IMR-90 (cell line): ENCODE measurements around the gene ZNF546. TPM values are rescaled to one million over a fixed set of nuclear protein-coding genes. Genes with fewer than 3 reads are reported as not detected.

Source experiments
- ATAC-seq: fragments of 200-7000 bp; cut with Tn5 transposase; 2 replicates; pipeline ENCODE4 v1.9.1; 2020; ENCODE audit warnings: low read depth, mild to moderate bottlenecking, moderate library complexity
- BruUV-seq: library from RNA; stranded (reverse); fragments of 400-500 nt; replicated peaks from 2 replicates; lab custom pipeline; 2021; lab: Mats Ljungman, UMichigan
- CTCF ChIA-PET: fragments of 300-600 bp; formaldehyde crosslinking; extraction: SDS; loops from one replicate; lab custom pipeline; 2021; ENCODE audit warnings: antibody characterized with exemption; lab: Yijun Ruan, JAX
- POLR2A ChIA-PET: fragments of 300-600 bp; sonication (Branson Sonifier 250); formaldehyde crosslinking; loops from one replicate; lab custom pipeline; 2022; ENCODE audit warnings: antibody characterized with exemption; ENCODE audit not compliant: unreplicated experiment; lab: Charles Lee
- DNase-seq: peaks from one replicate; pipeline ENCODE4 v3.0.0; 2013
- H2AFZ ChIP-seq: replicated peaks from 2 replicates; pipeline ENCODE3; 2013; ENCODE audit warnings: low read length, mild to moderate bottlenecking; ENCODE audit not compliant: poor library complexity
- H2AK5ac ChIP-seq: 2 replicates; pipeline ENCODE4 v1.6.1; 2013; ENCODE audit warnings: low read depth, low read length, inconsistent platforms
- H2AK9ac ChIP-seq: replicated peaks from 2 replicates; pipeline ENCODE3; 2013; ENCODE audit warnings: mild to moderate bottlenecking, low read depth, low read length, moderate library complexity; ENCODE audit not compliant: poor library complexity
- H2BK120ac ChIP-seq: 2 replicates; pipeline ENCODE4 v1.6.1; 2013; ENCODE audit warnings: low read depth, low read length, inconsistent platforms
- H2BK15ac ChIP-seq: 3 replicates; pipeline ENCODE4 v1.6.1; 2013; ENCODE audit warnings: low read depth, low read length, inconsistent platforms
- H2BK20ac ChIP-seq: 2 replicates; pipeline ENCODE4 v1.6.1; 2013; ENCODE audit warnings: low read depth, mild to moderate bottlenecking, inconsistent platforms, low read length, moderate library complexity
- H2BK5ac ChIP-seq: 2 replicates; pipeline ENCODE4 v1.6.1; 2013; ENCODE audit warnings: mild to moderate bottlenecking, low read depth, low read length, inconsistent platforms; ENCODE audit not compliant: poor library complexity, severe bottlenecking
- H3K14ac ChIP-seq: replicated peaks from 2 replicates; pipeline ENCODE4 v1.6.1; 2013; ENCODE audit warnings: low read depth, low read length, inconsistent platforms
- H3K18ac ChIP-seq: 2 replicates; pipeline ENCODE4 v1.6.1; 2013; ENCODE audit warnings: low read depth, low read length, control low read depth
- H3K23ac ChIP-seq: 2 replicates; pipeline ENCODE4 v1.6.1; 2013; ENCODE audit warnings: low read depth, low read length, inconsistent platforms
- H3K27ac ChIP-seq: 2 replicates; pipeline ENCODE4 v1.5.1; 2013; ENCODE audit warnings: mild to moderate bottlenecking, control low read depth, low read length; ENCODE audit not compliant: insufficient read depth
- H3K27me3 ChIP-seq: 2 replicates; pipeline ENCODE4 v1.6.1; 2013; ENCODE audit warnings: low read length; ENCODE audit not compliant: control insufficient read depth, insufficient read depth
- H3K36me3 ChIP-seq: 2 replicates; pipeline ENCODE4 v1.6.1; 2013; ENCODE audit warnings: low read length, mixed read lengths; ENCODE audit not compliant: control insufficient read depth, insufficient read depth
- H3K4ac ChIP-seq: 2 replicates; pipeline ENCODE4 v1.6.1; 2013; ENCODE audit warnings: low read depth, low read length, inconsistent platforms
- H3K4me1 ChIP-seq: 2 replicates; pipeline ENCODE4 v1.6.1; 2013; ENCODE audit warnings: low read length, mixed read lengths; ENCODE audit not compliant: control insufficient read depth, insufficient read depth
- H3K4me2 ChIP-seq: 2 replicates; pipeline ENCODE4 v1.6.1; 2013; ENCODE audit warnings: low read depth, mild to moderate bottlenecking, control low read depth, low read length, moderate library complexity
- H3K4me3 ChIP-seq: 2 replicates; pipeline ENCODE4 v1.5.1; 2013; ENCODE audit warnings: low read depth, mild to moderate bottlenecking, control low read depth, low read length, moderate library complexity; ENCODE audit not compliant: insufficient read depth
- H3K56ac ChIP-seq: 2 replicates; pipeline ENCODE4 v1.6.1; 2013; ENCODE audit warnings: low read length, inconsistent platforms; ENCODE audit not compliant: insufficient read depth; ENCODE audit errors: extremely low read depth
- H3K79me1 ChIP-seq, 2 experiments: 2 replicates each; pipeline ENCODE4 v1.6.1; 2013; ENCODE audit warnings: low read length in 2 of 2, inconsistent platforms in 1 of 2, low read depth in 1 of 2
- H3K9ac ChIP-seq: 2 replicates; pipeline ENCODE4 v1.6.1; 2013; ENCODE audit warnings: low read depth, low read length, control low read depth
- H3K9me1 ChIP-seq: 2 replicates; pipeline ENCODE4 v1.6.1; 2013; ENCODE audit warnings: low read length, inconsistent platforms; ENCODE audit not compliant: insufficient read depth
- H3K9me3 ChIP-seq: 2 replicates; pipeline ENCODE4 v1.6.1; 2013; ENCODE audit warnings: low read length; ENCODE audit not compliant: control insufficient read depth, insufficient read depth
- H4K20me1 ChIP-seq: 2 replicates; pipeline ENCODE4 v1.6.1; 2013; ENCODE audit warnings: low read length, inconsistent platforms; ENCODE audit not compliant: insufficient read depth
- H4K5ac ChIP-seq: 2 replicates; pipeline ENCODE4 v1.6.1; 2013; ENCODE audit warnings: mild to moderate bottlenecking, low read depth, low read length, control low read depth
- H4K8ac ChIP-seq, 2 experiments: 2 replicates each; pipeline ENCODE4 v1.6.1; 2013; ENCODE audit warnings: low read depth in 2 of 2, low read length in 2 of 2, control low read depth in 1 of 2, inconsistent platforms in 1 of 2
- H4K91ac ChIP-seq: 2 replicates; pipeline ENCODE4 v1.6.1; 2013; ENCODE audit warnings: low read depth, low read length, inconsistent platforms; ENCODE audit not compliant: insufficient read depth
- BHLHE40 ChIP-seq: fragments of 150-350 bp; IDR thresholded peaks from 2 replicates; pipeline ENCODE4 v1.6.1; 2016; ENCODE audit warnings: mild to moderate bottlenecking, low read depth, low read length
- CEBPB ChIP-seq: IDR thresholded peaks from 2 replicates; pipeline ENCODE4 v1.6.1; 2012; ENCODE audit warnings: low read depth, low read length, improper control_type of control experiment
- ELK1 ChIP-seq: fragments of 150-350 bp; IDR thresholded peaks from 2 replicates; pipeline ENCODE4 v1.6.1; 2016; ENCODE audit warnings: low read depth, mild to moderate bottlenecking, low read length, moderate library complexity, borderline replicate concordance
- FOS ChIP-seq: fragments of 150-350 bp; IDR thresholded peaks from 2 replicates; pipeline ENCODE4 v1.6.1; 2016; ENCODE audit warnings: low read depth, low read length
- MAZ ChIP-seq: IDR thresholded peaks from 2 replicates; pipeline ENCODE4 v1.6.1; 2012; ENCODE audit warnings: low read depth, mild to moderate bottlenecking, low read length, improper control_type of control experiment, moderate library complexity, borderline replicate concordance
- MXI1 ChIP-seq: IDR thresholded peaks from 2 replicates; pipeline ENCODE4 v1.6.1; 2012; ENCODE audit warnings: low read depth, mild to moderate bottlenecking, low read length, moderate library complexity, borderline replicate concordance
- NFE2L2 ChIP-seq: fragments of 150-350 bp; IDR thresholded peaks from 2 replicates; pipeline ENCODE4 v1.6.1; 2016; ENCODE audit warnings: low read depth, mild to moderate bottlenecking, low read length
- POLR2A ChIP-seq: IDR thresholded peaks from 2 replicates; pipeline ENCODE4 v1.6.1; 2012; ENCODE audit warnings: mild to moderate bottlenecking, low read depth, low read length
- RCOR1 ChIP-seq: IDR thresholded peaks from 2 replicates; pipeline ENCODE4 v1.6.1; 2012; ENCODE audit warnings: mild to moderate bottlenecking, low read length, improper control_type of control experiment; ENCODE audit not compliant: insufficient replicate concordance
- RFX5 ChIP-seq: IDR thresholded peaks from 2 replicates; pipeline ENCODE4 v1.8.0; 2012; ENCODE audit warnings: low read depth, mild to moderate bottlenecking, low read length, moderate library complexity
- SMC3 ChIP-seq: fragments of 150-350 bp; IDR thresholded peaks from 2 replicates; pipeline ENCODE4 v1.6.1; 2016; ENCODE audit warnings: low read depth, mild to moderate bottlenecking, antibody characterized with exemption, low read length, moderate library complexity
- WGBS, 2 experiments: methylation state at CpG; one replicate each; pipeline versions ENCODE4 v1.1.5 to v1.1.7; 2013; ENCODE audit warnings: missing lambda C conversion rate in 2 of 2; ENCODE audit not compliant: insufficient read length in 1 of 2; ENCODE audit errors: extremely low coverage in 2 of 2; 5-methylcytosine and 5-hydroxymethylcytosine counted together
- dilution Hi-C: fragments of 300-500 bp; cut with HindIII; formaldehyde crosslinking; loops from one replicate; pipeline ENCODE4 v1.14.3; 2018; ENCODE audit warnings: low sequenced_read_pairs; ENCODE audit not compliant: unreplicated experiment
- in situ Hi-C: fragments of 300-500 bp; cut with MboI; formaldehyde crosslinking; loops from 3 replicates; pipeline ENCODE4 v1.14.3; 2019; ENCODE audit warnings: low sequenced_read_pairs, inconsistent platforms, mixed read lengths
- intact Hi-C: fragments of 100-400 bp; cut with micrococcal nuclease; formaldehyde crosslinking; loops from 2 replicates; pipeline ENCODE4 v1.10.0; 2022
- polyA plus RNA-seq, 3 experiments: library from polyadenylated mRNA; depleted of rRNA; stranded (reverse); fragments of >200 nt; gene quantifications; 2 replicates each; pipeline ENCODE4 v1.2.3, GENCODE V29; 2012; ENCODE audit warnings: low replicate concordance in 1 of 3
- total RNA-seq: library from RNA; depleted of rRNA; stranded (reverse); fragments of >200 nt; gene quantifications from 2 replicates; pipeline ENCODE4 v1.2.3, GENCODE V29; 2012

Gene ZNF546
- total and polyA plus RNA-seq, 2 of the 4 experiments (the other 2 are of a cell fraction), result 1.6 to 6.5 TPM

- Histone ChIP-seq H4K20me1 (peaks cover 4% of the 10 kb centered on the region; the same call in 1 of the 2 replicates), H3K56ac (no peak overlapping the region), H4K5ac (no peak overlapping the region), H3K4me3 (no peak overlapping the region), H3K18ac (no peak overlapping the region), H2BK5ac (no peak overlapping the region), H2BK20ac (no peak overlapping the region), H2BK15ac (no peak overlapping the region), H3K23ac (no peak overlapping the region), H3K9ac (no peak overlapping the region), H3K4me2 (no peak overlapping the region), H3K27me3 (no peaks in the 10 kb centered on the region), H3K9me3 (no peaks in the 10 kb centered on the region), H2AK9ac (no peak overlapping the region), H3K4me1 (peaks cover 2% of the 10 kb centered on the region; the same call in 1 of the 2 replicates), H4K91ac (no peak overlapping the region), H3K9me1 (no peaks in the 10 kb centered on the region), H2AK5ac (no peak overlapping the region), H2AFZ (no peak overlapping the region), H3K79me1 (peaks cover 11 to 21% of the 10 kb centered on the region in 2 experiments), H3K27ac (no peak overlapping the region), H2BK120ac (no peak overlapping the region), H3K4ac (no peak overlapping the region), H3K36me3 (peaks cover 5% of the 10 kb centered on the region), H3K14ac (no peak overlapping the region), H4K8ac (no peak overlapping the region)
- intact Hi-C loops (no loop called here), dilution Hi-C loops (no loop called here), in situ Hi-C loops (loop anchor here (5.0 kb wide), 1 partner anchor 175 kb away; no protein-coding TSS in a partner anchor)
- no peak for DNase-seq
- whole genome bisulfite sequencing, 2 experiments, result no CpG with 5 or more reads among the region's 9 CpGs
- ChIA-PET POLR2A (no interaction called here), CTCF (no interaction called here)
- TF ChIP-seq POLR2A (no peak), RCOR1 (no peak), SMC3 (no peak), FOS (no peak), NFE2L2 (no peak), MXI1 (no peak), RFX5 (no peak), CEBPB (no peak), ELK1 (no peak), MAZ (no peak), BHLHE40 (no peak)
- BruUV-seq, result no TSS peak
- ATAC-seq, result no peak
Measured at GRCh38 chr19:39967561-39967960, 29.3 kb upstream of the ZNF546 start.
